GM10248 (cell line): ENCODE results near the gene NRG2.

Experiments used
- CTCF ChIA-PET: fragments of 300-600 bp; sonication (Branson Sonifier 250); formaldehyde crosslinking; extraction: SDS; loops from one replicate; lab custom pipeline; 2021; ENCODE audit warnings: antibody characterized with exemption; lab: Yijun Ruan, JAX
- POLR2A ChIA-PET: fragments of 350-650 bp; sonication (Branson Sonifier 250); formaldehyde crosslinking; extraction: SDS; loops from one replicate; lab custom pipeline; 2020; ENCODE audit warnings: antibody characterized with exemption; lab: Yijun Ruan, JAX
- DNase-seq: peaks from one replicate; pipeline ENCODE4 v3.0.0; 2012; ENCODE audit errors: extremely low spot score
- TF ChIP-seq, protein P1 (sequence below): IDR thresholded peaks from 2 replicates; pipeline ENCODE4 v1.5.1; 2012; ENCODE audit warnings: mild to moderate bottlenecking, low read depth; ENCODE audit errors: extremely low read depth, missing control alignments, control extremely low read depth

NRG2 gene

GRCh38 chr5:139808481-139809330, 234.4 kb downstream of the NRG2 start:
- POLR2A ChIA-PET, result no interaction called here
- CTCF ChIA-PET, result no interaction called here
- TF ChIP-seq, protein P1, sequence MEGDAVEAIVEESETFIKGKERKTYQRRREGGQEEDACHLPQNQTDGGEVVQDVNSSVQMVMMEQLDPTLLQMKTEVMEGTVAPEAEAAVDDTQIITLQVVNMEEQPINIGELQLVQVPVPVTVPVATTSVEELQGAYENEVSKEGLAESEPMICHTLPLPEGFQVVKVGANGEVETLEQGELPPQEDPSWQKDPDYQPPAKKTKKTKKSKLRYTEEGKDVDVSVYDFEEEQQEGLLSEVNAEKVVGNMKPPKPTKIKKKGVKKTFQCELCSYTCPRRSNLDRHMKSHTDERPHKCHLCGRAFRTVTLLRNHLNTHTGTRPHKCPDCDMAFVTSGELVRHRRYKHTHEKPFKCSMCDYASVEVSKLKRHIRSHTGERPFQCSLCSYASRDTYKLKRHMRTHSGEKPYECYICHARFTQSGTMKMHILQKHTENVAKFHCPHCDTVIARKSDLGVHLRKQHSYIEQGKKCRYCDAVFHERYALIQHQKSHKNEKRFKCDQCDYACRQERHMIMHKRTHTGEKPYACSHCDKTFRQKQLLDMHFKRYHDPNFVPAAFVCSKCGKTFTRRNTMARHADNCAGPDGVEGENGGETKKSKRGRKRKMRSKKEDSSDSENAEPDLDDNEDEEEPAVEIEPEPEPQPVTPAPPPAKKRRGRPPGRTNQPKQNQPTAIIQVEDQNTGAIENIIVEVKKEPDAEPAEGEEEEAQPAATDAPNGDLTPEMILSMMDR, result no peak
- DNase-seq, result peak; percentile 71

GRCh38 chr5:139807647-139808030, 235.5 kb downstream of the NRG2 start:
- POLR2A ChIA-PET, result no interaction called here
- CTCF ChIA-PET, result interaction anchor here (1.3 to 3.3 kb wide), 3 partner anchors 17 to 33 kb away, joined by 3 to 23 read pairs (median 3); no protein-coding TSS in a partner anchor
- TF ChIP-seq, protein P1, result no peak
- no peak for DNase-seq

DNA sequence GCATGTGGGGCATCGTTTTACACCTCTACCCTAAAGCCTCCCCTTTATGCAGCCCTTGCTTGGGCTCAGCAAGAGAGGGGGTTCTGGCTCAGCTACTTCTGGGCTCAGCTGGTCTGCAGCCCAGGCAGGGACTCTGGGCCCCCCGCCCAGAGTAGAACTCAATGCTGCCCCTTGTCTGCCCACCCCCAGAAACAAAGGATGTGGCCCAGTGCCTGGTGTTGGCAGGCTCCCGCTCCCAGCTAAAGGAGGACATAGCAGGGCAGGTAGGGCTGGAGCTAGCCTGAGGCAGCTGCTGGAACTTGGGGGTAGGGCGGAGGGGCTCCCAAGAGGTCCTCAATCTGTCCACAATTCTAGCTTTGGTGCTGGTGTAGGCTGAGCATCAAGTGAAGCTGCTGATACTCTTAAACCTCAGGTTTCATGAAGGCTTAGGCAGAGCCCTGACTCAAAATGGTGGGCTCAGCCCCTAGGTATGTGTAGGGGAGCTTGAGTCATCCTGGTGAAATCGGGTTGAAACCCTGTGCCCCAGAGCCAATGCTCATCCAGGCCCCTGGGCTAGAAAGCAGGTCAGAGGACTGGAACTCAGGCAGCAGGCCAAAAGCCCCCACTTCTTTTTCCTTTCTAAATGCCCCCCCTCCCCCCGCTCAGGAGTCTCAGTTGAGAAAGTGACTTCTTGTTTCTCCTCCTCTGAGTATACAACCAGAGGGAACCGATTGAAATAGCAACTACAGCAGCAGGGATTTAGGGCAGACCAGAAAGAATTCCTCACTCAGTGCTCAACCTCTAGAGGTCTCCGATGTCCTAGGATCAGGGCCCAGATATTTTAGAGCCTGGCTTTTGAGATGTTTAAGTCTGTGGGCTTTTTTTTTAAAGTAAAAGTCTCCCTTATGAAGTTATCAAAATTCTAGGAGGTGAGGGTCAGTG, 236.1 kb downstream of the NRG2 start:
- no peak for DNase-seq
- TF ChIP-seq, protein P1, result no peak
- CTCF ChIA-PET, result interaction anchor here (0.9 to 3.3 kb wide), 7 partner anchors 18 to 162 kb away, joined by 3 to 23 read pairs (median 3); no protein-coding TSS in a partner anchor
- POLR2A ChIA-PET, result no interaction called here

DNA sequence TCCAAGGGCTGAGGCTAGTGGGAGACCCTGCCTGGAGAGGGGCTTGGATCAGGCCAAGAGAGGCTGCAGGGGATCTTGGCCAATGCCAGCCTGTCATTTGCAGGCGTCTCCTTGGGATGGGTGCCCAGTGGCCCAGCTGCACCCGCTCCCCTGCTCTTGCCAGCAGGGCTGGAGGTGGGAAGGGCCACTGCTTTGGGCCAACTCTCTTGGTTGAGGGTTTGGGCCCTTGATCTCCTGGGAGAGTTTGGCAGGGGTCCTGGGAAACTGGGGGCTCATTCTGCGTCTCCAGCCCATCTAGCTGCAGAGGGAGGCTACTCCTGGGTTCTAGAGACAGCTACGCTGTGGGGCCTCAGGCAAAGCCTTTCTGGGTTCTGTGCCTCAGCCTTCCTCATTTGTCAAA, 237.0 kb downstream of the NRG2 start:
- ChIA-PET CTCF (interaction anchor here (1.0 to 3.3 kb wide), 6 partner anchors 10 to 162 kb away, joined by 3 to 23 read pairs (median 4); no protein-coding TSS in a partner anchor), POLR2A (no interaction called here)
- TF ChIP-seq, protein P1, result no peak
- no peak for DNase-seq

- no peak for DNase-seq
- CTCF ChIA-PET, result interaction anchor here (1.1 to 3.3 kb wide), 5 partner anchors 11 to 163 kb away, joined by 3 to 23 read pairs (median 5); no protein-coding TSS in a partner anchor
- POLR2A ChIA-PET, result no interaction called here
- TF ChIP-seq, protein P1, result no peak
Observed at GRCh38 chr5:139805545-139805944, 237.6 kb downstream of the NRG2 start.
